Choroid plexus epithelial cell (primary cell): Measurements from ENCODE around the gene RREB1.

Experiments
- DNase-seq: peaks from one replicate; pipeline ENCODE4 v3.0.0-alpha.2; 2010; ENCODE audit warnings: low read depth
- H3K4me3 ChIP-seq: 2 replicates; pipeline ENCODE4 v1.5.1; 2011; ENCODE audit warnings: low read depth, mild to moderate bottlenecking, control low read depth, low read length, moderate library complexity
- CTCF ChIP-seq: conservative IDR thresholded peaks from 2 replicates; pipeline ENCODE4 v1.5.1; 2011; ENCODE audit warnings: low read depth, mild to moderate bottlenecking, control low read depth, inconsistent platforms, low read length, moderate library complexity

The RREB1 gene

GRCh38 chr6:7144872-7145584, 37.3 kb downstream of the RREB1 start:
- no peak for TF ChIP-seq CTCF
- H3K4me3 ChIP-seq, result no peak overlapping the region
- DNase-seq, result no peak

GRCh38 chr6:7145585-7145884, 37.8 kb downstream of the RREB1 start:
- no peak overlapping the region for H3K4me3 ChIP-seq
- no peak for TF ChIP-seq CTCF
- no peak for DNase-seq

- DNase-seq, result peak; percentile 67
- H3K4me3 ChIP-seq, result no peak overlapping the region
- TF ChIP-seq CTCF, result no peak
These were observed 38.4 kb downstream of the RREB1 start for GRCh38 chr6:7145885-7146828.

GRCh38 chr6:7147051-7147671, 39.4 kb downstream of the RREB1 start:
- no peak overlapping the region for H3K4me3 ChIP-seq
- DNase-seq, result peak; percentile 54
- no peak for TF ChIP-seq CTCF

- no peak overlapping the region for H3K4me3 ChIP-seq
- no peak for TF ChIP-seq CTCF
- DNase-seq, result no peak
These were observed 40.5 kb downstream of the RREB1 start for GRCh38 chr6:7148100-7148822.

- no peak overlapping the region for H3K4me3 ChIP-seq
- no peak for TF ChIP-seq CTCF
These were observed 42.8 kb downstream of the RREB1 start for GRCh38 chr6:7150381-7151064.

More at GRCh38 chr6:7150381-7151064, 42.8 kb downstream of the RREB1 start:
- no peak for DNase-seq
